Measurements from ENCODE around the gene IFNLR1.

Gene IFNLR1

DNA sequence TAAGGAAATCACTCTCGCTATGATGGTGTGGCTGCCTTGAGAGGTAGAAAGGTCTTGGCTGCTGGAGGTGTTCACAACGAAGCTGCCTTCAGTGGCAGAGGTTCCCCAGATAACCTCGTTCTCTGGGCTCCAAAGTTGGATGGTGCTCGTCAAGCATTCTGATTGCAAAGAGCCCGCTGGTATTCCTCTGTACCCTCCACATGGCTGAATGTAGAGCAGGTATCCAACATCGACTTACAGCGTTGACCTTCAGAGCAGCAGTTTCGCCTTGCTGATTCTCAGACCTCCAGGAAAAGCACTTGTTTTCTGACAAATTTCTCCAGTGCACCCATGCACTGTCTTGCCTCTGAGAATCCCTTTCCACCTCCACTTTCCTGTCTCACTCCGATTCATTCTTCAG lies 39.9 kb downstream of the IFNLR1 start:
- DNase-seq (ENCODE audit: low read depth), result no peak

DNA sequence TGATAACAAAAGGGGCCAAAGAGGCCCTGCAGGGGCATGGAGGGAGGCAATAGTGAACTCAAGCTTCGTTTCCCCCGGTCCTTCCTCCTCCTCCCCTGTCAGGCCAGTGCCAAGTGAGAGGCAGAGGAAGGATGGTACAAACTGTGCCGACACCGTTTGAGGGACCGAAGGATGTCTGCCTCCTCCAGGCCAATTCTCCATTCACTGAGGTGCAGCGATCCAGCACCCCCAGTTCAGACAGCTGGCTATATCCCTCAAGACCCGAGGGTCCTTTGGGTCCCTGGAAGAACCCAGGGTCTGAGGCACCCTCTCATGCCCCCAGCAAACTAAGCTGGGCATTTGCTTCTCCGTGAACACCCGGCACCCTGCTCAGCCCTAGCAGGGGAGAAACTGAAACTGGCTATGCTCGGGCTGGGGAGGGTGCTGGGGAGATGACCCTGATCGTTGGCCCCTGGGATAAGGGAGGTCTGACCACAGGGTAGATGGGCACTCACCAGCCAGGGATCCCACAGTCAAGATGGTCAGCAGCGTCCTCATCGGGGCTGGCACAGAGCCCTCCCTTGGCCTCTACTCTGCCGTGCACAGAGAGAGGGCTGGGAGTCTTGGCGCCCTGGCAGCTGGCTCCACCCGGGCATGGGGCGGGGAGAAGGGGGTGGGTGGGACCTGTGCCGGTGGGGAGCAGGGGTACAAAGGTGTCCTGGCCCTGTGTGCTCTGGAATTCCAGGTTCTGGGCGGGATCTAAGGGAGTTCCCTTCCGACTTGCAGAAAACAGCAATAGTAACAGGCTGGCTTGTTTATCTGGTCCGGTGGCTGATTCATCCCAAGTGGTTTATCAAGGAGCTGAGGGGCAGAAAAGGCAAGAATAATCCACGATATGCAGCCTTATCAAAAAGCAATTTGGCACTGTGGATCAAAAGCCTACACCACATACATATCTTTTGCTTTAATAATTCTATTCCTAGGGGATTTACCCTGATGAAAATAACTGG lies 44.2 kb downstream of the IFNLR1 start, which contains the start of gene IL22RA1:
TSS of gene IL22RA1 (minus strand) at position 595 of the 989 bp plus-strand sequence. CDS start at position 537, 58 bp downstream.
- DNase-seq (ENCODE audit: low read depth), result no peak

DNA sequence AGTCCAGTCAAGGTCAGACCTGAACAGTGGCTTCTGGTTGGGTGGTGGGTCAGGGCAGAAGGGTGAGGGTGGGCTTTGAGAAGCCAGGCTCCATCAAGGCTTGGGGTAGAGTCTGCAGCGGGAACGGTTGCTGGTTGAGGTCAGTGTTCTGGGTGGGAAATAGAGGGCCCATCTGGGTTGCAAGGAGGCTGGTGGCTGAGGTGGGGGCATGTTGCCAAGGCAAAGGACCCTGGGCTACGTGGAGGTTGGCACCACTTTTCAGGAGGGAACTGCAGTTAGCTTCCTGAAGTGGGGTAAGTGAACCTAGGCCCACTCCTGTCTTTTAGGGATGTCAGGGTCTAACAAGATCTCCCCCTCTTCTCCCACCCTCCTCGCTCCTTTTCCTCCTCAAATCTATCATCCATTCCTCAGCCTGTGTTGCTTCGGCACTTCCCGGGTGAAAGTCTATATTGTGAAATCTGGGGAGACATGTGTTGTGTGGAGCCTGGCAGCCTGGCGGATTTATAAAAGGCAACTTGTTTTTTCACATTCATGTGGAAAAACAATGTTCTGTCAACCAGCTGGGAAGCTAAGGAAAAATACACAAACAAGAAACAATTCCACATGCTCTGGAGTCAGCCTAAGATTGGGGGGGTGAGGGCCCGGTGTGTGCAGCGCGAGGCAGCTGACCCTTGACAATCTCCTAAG lies 45.6 kb downstream of the IFNLR1 start:
- no peak for DNase-seq (ENCODE audit: low read depth)

DNA sequence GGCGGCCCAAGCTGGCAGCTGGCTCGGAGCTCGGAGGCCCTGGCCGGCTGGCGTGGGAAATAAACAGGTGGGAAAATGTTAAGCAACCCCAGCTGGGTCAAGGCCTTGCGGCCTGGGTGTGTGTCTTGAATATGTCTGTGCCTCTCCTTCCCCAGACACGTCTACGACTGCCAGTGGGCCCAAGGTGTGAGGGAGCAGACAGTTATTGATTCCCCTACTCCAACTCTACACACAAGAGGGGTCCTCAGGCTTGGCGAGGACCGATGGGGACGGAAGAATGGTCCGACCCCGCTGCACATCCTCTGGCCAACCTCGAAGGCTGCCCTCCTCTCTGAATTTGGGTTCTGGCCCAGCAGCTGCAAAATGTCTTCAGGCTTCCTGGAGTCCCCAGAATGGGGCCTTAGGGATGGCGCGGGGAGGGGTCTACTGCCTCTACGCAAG lies 46.3 kb downstream of the IFNLR1 start:
- no peak for DNase-seq (ENCODE audit: low read depth)

DNA sequence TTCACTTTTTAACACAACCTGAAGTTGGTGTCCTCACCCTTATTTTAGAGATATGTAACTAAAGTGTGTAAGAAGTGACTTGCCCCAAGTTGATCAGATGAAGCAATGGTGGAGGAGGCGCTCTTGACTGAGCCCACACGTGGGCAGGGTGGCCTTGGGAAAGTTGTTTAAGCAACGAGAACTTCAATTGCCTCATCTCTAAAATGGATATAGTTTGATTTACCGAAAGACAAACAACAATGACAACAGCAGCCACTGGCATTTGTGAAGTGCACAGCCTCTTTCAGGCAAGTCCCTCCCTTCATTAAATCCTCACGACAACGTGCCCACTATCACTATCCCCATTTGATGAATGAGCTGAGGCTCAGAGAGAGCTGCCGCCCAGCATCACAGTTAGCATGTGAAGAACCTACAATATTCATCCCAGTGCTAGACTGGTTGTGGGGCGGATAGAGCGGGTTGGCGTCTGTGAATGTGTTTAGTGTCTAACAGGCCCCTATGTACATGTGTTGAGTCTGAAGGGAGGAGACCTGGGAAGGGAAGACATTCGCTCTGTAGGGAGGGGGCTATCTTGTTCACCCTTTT lies 47.2 kb downstream of the IFNLR1 start:
- no peak for DNase-seq (ENCODE audit: low read depth)

DNA sequence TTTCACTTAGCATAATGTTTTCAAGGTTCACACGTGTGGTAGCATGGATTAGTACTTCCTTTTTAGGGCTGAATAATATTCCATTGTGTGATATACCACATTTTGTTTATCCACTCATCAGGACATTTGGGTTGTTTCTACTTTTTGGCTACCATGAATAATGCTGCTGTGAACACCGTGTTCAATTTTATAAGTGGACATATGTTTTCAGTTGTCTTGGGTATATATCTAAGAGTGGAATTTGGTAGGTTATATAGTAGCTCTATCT lies 47.9 kb downstream of the IFNLR1 start:
- no peak for DNase-seq (ENCODE audit: low read depth)

DNA sequence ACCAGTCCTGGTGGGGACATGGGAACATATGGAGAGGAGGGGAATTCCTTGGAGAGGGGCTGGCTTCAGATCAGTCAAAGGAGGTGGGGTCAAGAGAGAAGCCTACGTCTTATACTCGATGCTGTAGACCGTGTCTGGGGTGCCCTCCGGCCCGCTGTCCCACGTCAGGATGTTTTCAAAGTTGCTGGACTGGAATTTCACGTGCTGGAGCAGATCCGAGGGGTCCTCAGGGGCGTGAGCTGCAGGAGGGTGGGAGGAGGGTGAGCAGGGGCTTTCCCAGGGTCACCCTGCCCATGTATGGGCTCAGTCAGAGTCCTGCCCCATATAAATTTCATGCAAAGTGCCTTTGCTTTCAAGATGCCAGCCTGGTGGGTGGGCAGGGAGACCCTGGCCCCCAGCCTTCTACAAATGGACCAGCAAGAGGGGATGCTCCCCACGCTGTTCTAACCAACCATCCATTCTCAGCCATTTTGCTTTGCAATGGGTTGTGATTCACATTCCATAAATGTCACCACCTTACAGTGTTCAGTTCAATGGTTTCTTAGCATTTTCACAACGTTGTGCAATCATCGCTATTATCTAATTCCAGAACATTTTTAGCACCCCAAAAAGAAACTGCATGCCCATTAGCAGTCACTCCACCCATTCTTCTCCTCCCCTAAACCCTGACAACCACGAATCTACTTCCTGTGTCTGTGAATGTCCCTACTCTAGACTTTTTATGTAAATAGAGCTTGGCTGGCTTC lies 48.4 kb downstream of the IFNLR1 start:
- no peak for DNase-seq (ENCODE audit: low read depth)

DNA sequence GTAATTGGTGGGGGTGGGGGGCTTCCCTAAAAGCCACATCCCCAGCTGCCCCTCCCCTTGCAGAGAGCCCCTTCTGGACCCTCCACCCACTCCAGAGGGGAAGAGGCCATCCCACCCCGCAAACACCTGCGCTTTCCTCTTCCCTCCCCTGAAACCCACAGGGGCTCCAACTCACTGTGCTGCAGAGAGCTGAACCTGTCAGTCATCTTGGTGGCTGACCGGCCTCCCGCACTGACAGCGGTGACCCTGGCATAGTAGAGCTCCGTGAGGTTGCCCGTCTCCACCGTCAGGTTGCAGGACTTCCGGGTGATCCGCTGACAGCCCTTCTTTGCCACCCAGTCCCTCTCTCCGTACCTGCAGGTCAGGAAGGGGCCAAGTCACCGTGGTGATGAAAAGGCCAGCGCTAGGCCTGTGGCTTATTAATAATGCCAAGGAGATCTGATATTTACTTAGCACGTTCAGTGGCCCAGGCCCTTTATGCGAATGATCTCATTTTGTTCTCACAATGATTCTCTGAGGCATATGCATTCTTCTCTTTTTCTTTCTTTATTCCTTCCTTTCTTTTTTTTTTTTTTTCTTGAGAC lies 50.0 kb downstream of the IFNLR1 start:
- no peak for DNase-seq (ENCODE audit: low read depth)

DNA sequence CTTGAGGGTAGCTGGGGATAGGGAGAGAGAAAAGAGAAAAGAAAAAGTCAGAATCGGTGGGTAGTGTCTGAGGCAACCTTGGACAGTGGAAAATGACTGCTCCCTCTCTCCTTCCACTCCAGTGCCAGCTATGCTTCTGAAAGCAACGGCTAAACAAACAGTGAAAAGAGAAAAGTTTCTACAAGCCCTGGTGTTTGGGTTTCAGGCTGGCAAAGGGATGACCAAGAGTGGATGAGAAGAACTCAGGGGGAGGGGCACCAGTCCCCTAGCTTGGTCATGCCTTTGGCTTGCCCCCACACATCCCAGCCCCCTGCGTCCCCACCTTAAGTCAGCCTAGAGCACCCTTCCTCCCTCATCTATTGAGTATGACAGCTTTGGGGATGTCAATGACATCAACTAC lies 52.7 kb downstream of the IFNLR1 start:
- DNase-seq (ENCODE audit: low read depth), result no peak

DNA sequence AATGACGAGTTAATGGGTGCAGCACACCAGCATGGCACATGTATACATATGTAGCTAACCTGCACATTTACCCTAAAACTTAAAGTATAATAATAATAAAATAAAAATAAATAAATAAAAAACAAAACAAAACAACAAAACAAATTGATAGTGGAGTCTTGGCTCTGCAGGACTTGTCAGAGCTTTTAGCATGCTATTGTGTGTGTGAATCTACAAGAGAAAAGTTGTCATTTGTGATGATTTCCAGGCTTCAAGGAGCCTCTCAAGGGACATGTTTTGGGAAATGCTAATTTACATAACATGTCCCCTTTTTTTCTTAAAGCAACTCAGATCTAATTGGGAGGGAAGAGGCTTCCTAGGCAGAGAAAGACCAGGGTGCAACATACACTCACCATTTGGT lies 53.3 kb downstream of the IFNLR1 start:
- DNase-seq (ENCODE audit: low read depth), result no peak

DNA sequence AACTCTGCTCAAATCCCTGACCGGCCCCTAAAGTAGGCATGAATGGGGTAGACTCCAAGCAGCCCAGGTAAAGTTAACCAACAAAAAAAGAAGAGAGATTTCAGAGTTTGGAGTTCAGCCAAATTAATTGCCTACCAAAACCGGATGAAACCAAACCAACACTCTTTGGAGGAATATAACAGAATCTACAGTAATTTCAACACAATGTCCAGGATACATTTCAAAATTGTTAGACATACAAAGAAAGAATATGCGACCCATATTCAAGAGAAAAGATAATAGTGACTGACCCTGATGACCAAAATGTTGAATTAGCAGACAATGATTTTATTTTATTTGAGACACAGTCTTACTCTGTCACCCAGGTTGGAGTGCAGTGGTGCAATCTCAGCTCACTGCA lies 56.7 kb downstream of the IFNLR1 start:
- DNase-seq (ENCODE audit: low read depth), result no peak

DNA sequence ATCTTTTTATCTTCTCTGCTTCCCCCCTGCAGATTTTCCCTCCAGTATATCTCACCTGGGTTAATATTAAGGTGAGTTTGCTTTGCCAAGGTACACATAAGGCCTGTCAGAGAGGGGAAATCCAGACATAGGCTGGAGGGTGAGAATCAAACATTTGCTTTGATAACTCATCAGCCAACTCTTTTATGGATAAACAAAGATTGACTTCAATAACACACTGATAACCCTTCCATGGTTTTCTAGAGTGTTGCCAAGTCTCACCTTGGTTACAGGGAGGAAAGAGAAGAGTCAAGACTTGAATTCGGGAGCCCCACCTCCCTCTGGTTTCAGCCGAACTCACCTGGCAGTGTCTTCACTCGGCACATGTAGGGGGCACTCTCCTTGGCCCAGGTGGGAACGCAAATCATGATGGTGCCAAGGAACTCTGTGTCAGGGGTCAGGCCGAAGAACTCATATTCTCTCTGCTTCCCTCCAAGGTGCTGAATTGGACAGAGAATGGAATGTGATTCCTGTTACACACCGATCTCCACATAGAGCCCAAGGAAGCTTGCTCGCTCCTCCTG lies 59.2 kb downstream of the IFNLR1 start:
- no peak for DNase-seq (ENCODE audit: low read depth)

DNA sequence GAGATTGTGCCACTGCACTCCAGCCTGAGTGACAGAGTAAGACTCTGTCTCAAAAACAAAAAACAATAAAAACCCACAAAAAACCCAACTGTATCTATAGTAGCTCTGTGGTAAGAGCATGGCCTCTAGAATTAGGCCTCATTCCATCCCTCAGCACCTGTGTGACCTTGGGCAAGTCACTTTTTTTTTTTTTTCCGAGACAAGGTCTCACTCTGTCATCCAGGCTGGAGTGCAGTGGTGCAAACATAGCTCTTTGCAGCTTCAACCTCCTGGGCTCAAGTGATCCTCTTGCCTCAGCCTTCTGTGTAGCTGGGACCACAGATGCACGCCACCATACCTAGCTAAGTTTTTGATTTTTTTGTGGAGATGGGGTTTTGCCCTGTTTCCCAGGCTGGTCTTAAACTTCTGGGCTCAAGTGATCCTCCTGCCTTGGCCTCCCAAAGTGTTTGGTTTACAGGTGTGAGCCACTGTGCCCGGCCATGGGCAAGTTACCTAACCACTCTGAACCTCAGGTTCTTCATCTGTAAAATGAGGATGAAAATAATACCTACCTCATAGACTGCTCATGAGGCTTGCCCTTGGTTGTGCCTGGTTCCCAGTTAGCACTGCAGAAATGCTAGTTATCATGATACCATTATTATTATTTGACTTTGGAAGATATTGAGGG lies 59.8 kb downstream of the IFNLR1 start:
- DNase-seq (ENCODE audit: low read depth), result no peak

DNA sequence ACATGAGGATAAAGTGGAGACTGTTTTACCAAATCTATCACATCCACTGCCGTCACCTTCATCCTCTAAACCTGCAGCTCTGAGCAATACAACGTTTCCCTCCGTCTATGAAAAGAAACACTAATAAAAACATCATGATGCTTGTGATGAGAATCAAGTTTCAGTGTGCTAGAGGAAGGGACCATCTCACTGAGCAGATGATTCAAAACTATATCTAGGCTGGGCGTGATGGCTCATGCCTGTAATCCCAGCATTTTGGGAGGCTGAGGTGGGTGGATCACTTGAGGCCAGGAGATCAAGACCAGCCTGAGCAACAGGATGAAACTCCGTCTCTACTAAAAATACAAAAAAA lies 60.4 kb downstream of the IFNLR1 start:
- no peak for DNase-seq (ENCODE audit: low read depth)

DNA sequence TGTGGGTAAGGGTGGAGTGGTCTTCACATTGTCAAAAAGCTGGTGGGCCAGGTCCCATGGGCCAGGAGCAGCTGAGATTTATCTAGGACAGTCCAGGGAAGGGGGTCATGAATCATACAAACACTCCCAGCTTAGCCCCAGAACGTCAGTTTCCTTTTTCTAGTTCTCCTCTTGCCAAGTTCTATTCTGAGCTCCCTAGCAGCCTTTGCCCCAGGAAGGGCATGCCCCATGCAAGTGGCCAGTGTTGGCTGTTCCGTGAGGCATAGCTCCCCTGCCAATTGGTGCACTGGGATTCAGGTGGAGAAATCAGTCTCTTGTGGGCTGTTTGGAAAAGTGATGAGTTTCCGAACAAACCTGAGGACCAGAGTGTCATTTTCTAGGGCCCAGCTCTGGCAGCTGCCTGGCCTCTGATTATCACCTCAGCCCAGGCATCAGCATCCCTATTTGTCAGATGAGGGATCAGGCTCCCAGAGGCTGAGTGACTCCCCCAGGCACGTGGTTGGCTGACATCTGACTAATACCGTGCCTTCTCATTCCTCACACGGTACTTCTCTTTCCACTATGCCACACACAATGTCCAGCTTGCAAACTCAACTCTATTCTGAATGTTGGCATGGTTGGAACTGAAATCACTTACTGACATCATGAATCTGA lies 60.9 kb downstream of the IFNLR1 start:
- DNase-seq (ENCODE audit: low read depth), result no peak

DNA sequence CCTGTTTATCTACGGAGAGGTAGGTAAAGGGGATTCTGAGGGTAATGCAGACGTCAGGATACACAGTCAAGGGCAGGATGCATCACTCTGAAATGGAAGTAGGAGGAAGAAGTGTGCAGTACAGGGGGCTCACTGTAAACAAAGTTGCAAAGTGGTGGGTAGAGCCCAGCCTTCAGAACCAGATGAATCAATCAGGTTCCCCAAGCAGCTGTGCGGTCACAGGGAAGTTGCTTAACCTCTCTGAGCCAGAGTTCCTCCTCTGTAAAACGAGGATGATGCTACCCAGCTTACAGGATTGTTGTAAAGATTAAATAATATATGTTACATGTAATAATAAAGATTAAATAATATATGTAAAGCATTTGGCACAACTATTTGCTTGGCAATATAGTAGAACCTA lies 61.6 kb downstream of the IFNLR1 start:
- DNase-seq (ENCODE audit: low read depth), result no peak

DNA sequence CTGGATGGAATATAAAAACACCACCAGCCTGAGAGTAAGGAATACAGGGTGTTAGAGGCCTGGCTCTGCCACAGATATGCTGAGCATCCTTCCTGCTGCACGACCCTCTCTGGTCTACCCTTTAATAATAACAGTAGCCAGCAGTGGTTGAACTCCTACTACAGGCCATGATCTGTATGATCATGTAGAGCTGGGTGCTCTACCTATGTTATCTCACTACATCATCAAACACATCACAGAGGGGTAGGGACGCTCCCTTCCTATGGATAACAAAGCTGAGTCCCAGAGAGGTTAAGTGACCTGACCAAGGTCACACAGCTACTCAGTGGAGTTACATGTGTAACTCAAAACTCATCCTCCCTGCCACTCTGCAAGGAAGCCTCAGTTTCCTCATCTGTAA lies 62.1 kb downstream of the IFNLR1 start:
- DNase-seq (ENCODE audit: low read depth), result no peak

DNA sequence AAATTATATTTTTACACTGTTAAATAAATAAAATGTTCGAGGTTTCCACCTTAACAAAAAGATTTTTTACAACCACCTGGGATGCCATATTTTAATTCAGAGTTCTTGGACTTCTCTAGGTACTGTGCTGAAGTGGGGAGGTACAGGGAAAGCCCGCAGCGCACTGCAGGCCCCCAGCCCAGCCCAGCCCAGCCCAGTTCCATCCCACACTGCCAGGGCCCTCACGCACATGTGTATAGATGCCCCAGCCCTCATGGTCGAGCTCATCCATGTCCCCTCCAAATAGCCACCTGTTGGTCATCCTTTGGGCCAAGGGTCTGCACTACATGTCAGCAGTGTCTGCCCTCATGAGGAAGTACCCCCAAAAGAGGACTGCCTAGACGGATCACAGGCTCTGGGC lies 63.5 kb downstream of the IFNLR1 start:
- DNase-seq (ENCODE audit: low read depth), result no peak

DNA sequence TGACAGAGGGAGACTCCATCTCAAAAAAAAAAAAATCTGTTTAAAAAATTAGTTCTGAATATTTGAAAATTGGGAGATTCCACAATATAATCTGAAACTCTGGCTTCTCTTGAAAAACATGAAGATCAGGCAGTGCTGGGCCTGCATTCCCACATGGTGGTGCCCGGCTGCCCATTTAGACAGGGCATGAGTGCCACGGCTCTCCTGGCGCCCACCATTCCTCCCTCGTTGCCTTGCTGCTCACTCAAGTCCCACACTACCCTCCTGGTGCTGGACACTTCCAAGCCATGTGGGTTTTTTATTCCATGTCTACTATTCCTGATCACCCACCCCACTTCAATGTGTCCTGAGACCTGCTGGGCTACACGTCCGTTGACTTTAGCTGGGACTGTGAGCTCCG lies 64.3 kb downstream of the IFNLR1 start:
- DNase-seq (ENCODE audit: low read depth), result no peak

DNA sequence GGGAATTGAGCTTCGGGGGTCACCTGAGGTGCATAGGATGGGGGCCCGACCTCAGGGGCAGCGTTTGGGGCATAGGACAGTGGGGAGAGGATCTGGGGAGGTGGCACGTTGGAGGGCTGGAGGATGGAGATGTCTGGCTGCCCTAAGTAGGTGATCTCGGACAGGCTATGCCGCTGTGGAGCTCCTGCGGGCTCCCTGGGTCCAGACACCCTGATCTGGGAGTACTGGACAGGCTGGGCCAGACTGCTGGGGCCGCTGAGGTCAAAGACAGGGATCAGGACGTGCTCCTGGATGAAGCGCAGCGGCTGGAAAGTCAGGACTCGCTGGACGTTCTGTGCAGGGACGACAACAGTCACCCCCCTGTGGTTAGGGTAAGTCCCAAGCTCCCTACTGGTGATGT lies 65.7 kb downstream of the IFNLR1 start:
- no peak for DNase-seq (ENCODE audit: low read depth)

DNA sequence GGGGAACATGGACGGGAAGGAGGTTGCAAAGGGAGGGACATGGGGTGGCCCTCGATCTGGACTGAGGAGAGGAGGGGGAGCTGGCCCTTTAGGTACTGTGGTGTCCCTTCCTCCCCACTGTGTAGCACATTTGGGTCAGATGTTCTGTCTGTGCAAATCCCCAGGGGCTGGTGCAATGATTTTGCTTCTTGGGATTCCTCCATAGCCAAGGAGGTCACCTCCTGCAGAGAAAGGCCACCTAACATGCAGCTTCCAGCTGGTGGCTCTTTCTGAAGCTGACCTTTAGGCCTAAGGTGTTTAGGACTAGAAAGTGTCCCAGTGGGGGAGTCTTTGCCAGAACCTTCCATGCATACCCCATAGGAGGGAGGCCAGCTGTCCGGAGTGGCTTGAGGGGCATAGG lies 66.1 kb downstream of the IFNLR1 start:
- DNase-seq (ENCODE audit: low read depth), result no peak

Data from GM04503 (cell line).